ENCODE measurements around the gene SLC2A8. TPM values are rescaled to one million over a fixed set of nuclear protein-coding genes. Genes with fewer than 3 reads are reported as not detected.
A peak's percentile ranks its signal among the peaks of the same experiment; 100 is the strongest.

Gene SLC2A8
- total and polyA plus RNA-seq, 7 donors: 7.2 to 68.7 (median 45.1) TPM

GRCh38 chr9:127392976-127393375 is 4.0 kb upstream of the SLC2A8 start:
- no peaks in the 10 kb centered on the region for H3K27me3 ChIP-seq
- peak; percentile 54 for DNase-seq
- TF ChIP-seq, protein P1, sequence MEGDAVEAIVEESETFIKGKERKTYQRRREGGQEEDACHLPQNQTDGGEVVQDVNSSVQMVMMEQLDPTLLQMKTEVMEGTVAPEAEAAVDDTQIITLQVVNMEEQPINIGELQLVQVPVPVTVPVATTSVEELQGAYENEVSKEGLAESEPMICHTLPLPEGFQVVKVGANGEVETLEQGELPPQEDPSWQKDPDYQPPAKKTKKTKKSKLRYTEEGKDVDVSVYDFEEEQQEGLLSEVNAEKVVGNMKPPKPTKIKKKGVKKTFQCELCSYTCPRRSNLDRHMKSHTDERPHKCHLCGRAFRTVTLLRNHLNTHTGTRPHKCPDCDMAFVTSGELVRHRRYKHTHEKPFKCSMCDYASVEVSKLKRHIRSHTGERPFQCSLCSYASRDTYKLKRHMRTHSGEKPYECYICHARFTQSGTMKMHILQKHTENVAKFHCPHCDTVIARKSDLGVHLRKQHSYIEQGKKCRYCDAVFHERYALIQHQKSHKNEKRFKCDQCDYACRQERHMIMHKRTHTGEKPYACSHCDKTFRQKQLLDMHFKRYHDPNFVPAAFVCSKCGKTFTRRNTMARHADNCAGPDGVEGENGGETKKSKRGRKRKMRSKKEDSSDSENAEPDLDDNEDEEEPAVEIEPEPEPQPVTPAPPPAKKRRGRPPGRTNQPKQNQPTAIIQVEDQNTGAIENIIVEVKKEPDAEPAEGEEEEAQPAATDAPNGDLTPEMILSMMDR (IDR thresholded peaks at IDR 0.05): no peak
- TF ChIP-seq POLR2AphosphoS5 (IDR thresholded peaks at IDR 0.05) (no peak), POLR2A (IDR thresholded peaks at IDR 0.05) (no peak)
- no peak overlapping the region for H3K4me3 ChIP-seq
- peaks cover 0 to 21% (median 17%) of the 10 kb centered on the region in 4 donors for H3K4me1 ChIP-seq
- intact Hi-C loops (cut with DNase I): no loop called here
- no peaks in the 10 kb centered on the region for H3K36me3 ChIP-seq
- no peaks in the 10 kb centered on the region for H3K9me3 ChIP-seq
- peak overlapping the region in 1 of 4 donors; percentile 42 for H3K27ac ChIP-seq
- 95 to 97% methylated on average over 5 of the region's 5 CpGs for WGBS, 2 donors

DNA sequence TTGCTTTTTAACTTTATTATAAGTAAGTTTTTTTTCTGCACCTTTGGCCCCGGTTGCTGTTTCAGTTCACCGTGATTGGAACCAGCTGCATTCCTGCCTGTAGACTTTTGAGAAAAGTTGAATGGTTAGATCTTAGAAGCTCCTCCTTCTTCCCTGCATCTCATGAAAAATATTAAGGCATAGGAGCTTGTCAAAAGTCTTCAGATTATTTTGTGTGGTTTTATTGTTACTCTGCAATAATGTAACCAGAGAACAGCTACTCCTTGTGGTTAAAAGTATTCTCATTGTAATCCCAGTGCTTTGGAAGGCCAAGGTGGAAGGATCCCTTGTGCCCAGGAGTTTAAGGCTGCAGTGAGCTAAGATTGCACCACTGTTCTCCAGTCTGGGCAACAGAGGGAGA is 3.3 kb upstream of the SLC2A8 start:
- Histone ChIP-seq H3K27me3 (no peaks in the 10 kb centered on the region), H3K36me3 (no peaks in the 10 kb centered on the region), H3K4me3 (no peak overlapping the region), H3K27ac (no peak overlapping the region), H3K9me3 (no peaks in the 10 kb centered on the region), H3K4me1 (peaks cover 0 to 21% (median 17%) of the 10 kb centered on the region in 4 donors)
- TF ChIP-seq, protein P1 (IDR thresholded peaks at IDR 0.05): no peak
- TF ChIP-seq POLR2A (IDR thresholded peaks at IDR 0.05): no peak
- no peak for TF ChIP-seq EP300 (IDR thresholded peaks at IDR 0.05)
- no peak for TF ChIP-seq POLR2AphosphoS5 (IDR thresholded peaks at IDR 0.05)
- WGBS, 2 donors: 31 to 60% methylated on average over 2 of the region's 2 CpGs
- intact Hi-C loops (cut with DNase I): no loop called here
- DNase-seq: peak; percentile 28

DNA sequence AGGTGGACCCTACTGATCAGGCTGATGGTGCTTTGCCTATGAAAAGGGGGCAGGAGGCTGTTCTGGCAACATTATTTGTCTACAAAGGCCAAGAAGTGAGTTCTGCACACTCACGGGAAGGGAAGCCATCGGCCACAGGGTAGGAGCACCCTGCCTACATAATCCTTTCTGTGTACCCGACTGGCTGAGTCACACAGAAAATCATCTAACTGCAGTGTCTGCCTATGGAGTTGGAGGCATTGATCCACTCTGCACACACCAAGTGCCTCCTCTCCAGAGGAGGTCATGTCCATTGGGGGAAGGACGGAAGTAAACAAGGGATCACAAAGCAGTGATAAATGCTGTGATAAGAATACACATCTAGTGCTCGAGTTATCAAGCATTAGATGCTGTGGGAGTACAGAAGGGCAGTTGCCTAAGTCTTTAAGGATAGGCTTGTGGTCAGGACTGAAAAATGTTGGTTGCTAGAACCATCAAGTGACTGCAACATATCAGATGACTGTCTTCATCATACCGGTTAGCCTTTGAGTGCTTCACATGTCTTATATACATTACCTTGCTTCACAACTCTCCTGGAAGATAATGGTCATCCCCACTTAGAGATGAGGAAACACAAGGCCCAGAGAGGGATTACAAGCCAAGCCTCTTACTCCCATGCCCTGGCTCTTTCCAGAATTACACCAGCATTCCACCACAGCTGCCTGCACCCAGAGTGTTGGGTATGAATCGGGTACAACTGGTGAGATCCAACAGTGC is 1.3 kb upstream of the SLC2A8 start:
- peaks cover 0 to 38% (median 29%) of the 10 kb centered on the region in 4 donors for H3K4me1 ChIP-seq
- 79 to 90% methylated on average over 7 of the region's 7 CpGs for WGBS, 2 donors
- no peaks in the 10 kb centered on the region for H3K27me3 ChIP-seq
- H3K4me3 ChIP-seq: peak overlapping the region in 2 of 4 donors; percentile 56 to 58
- no peaks in the 10 kb centered on the region for H3K9me3 ChIP-seq
- H3K27ac ChIP-seq: peak overlapping the region in 1 of 4 donors; percentile 70
- H3K36me3 ChIP-seq: peaks cover 0 to 10% (median 6%) of the 10 kb centered on the region in 4 donors
- intact Hi-C loops (cut with DNase I): loop anchor here (2.0 to 5.0 kb wide), 2 partner anchors 148 to 171 kb away; no protein-coding TSS in a partner anchor
- TF ChIP-seq EP300 (IDR thresholded peaks at IDR 0.05) (no peak), POLR2AphosphoS5 (IDR thresholded peaks at IDR 0.05) (no peak), POLR2A (IDR thresholded peaks at IDR 0.05) (no peak)
- TF ChIP-seq, protein P1 (IDR thresholded peaks at IDR 0.05): no peak
- no peak for DNase-seq

DNA sequence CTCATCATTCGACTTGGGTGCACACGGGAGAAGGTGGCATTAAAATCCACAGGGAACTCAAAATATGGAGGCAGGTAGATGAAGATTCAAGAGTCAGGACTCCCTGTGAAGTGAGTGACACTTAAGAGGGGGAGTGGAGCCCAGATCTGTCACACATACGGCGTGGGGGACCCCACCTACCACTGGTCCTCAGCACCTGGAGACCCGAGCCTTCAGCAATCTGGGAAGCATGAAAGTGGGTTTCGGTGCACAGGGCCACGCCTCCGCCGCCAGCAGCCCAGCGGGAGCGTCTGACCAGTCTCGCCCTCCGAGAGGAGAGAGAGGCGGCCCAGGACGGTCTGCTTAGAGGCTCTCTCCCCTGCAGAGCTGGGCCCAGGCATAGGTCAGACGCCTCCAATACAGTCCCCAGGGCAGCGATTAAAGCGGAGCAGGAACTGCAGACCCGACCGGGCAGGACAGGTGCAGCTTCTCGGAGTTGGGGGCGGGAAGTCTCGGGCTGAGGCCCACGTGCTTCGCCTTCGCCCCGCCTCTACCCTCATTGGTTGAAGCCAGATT is 639 bp upstream of the SLC2A8 start:
- peak in 1 of 4 donors; percentile 4 for TF ChIP-seq POLR2AphosphoS5 (IDR thresholded peaks at IDR 0.05)
- TF ChIP-seq, protein P1 (IDR thresholded peaks at IDR 0.05): no peak
- Histone ChIP-seq H3K27me3 (no peaks in the 10 kb centered on the region), H3K27ac (peak overlapping the region; percentile 44 to 70 (median 58)), H3K4me3 (peak overlapping the region; percentile 34 to 58 (median 54)), H3K9me3 (no peaks in the 10 kb centered on the region), H3K36me3 (peaks cover 0 to 17% (median 9%) of the 10 kb centered on the region in 4 donors), H3K4me1 (peaks cover 0 to 45% (median 29%) of the 10 kb centered on the region in 4 donors)
- intact Hi-C loops (cut with DNase I): loop anchor here (2.0 to 5.0 kb wide), 2 partner anchors 149 to 172 kb away; no protein-coding TSS in a partner anchor
- DNase-seq: peak; percentile 65
- 2 to 4% methylated on average over 27 of the region's 27 CpGs for whole genome bisulfite sequencing, 2 donors

Data from sigmoid colon (tissue), 7 donors.